DLD1 (cell line): Measurements from ENCODE around the gene PAPPA.

Source experiments
- in situ Hi-C: cut with HindIII; loops from 2 replicates; pipeline ENCODE4 v1.10.0; 2017; ENCODE audit warnings: low sequenced_read_pairs

PAPPA gene

GRCh38 chr9:116409129-116409528 lies 255.5 kb downstream of the PAPPA start:
- in situ Hi-C loops = no loop called here

GRCh38 chr9:116409638-116410037 lies 256.0 kb downstream of the PAPPA start:
- in situ Hi-C loops = no loop called here

GRCh38 chr9:116411506-116411905 lies 257.9 kb downstream of the PAPPA start:
- in situ Hi-C loops = no loop called here

- in situ Hi-C loops = no loop called here
Observed at GRCh38 chr9:116414374-116414773, 260.8 kb downstream of the PAPPA start.

- in situ Hi-C loops = no loop called here
Observed at GRCh38 chr9:116416421-116416820, 262.8 kb downstream of the PAPPA start.

- in situ Hi-C loops = no loop called here
Observed at GRCh38 chr9:116417464-116417863, 263.9 kb downstream of the PAPPA start.

GRCh38 chr9:116419181-116419580 lies 265.6 kb downstream of the PAPPA start:
- in situ Hi-C loops = no loop called here

- in situ Hi-C loops = no loop called here
Observed at GRCh38 chr9:116420993-116421538, 267.5 kb downstream of the PAPPA start.

GRCh38 chr9:116422119-116422979 lies 268.8 kb downstream of the PAPPA start:
- in situ Hi-C loops = no loop called here

GRCh38 chr9:116423149-116423548 lies 269.6 kb downstream of the PAPPA start:
- in situ Hi-C loops = no loop called here

- in situ Hi-C loops = no loop called here
Observed at GRCh38 chr9:116425244-116425643, 271.7 kb downstream of the PAPPA start.

GRCh38 chr9:116430849-116431248 lies 277.3 kb downstream of the PAPPA start:
- in situ Hi-C loops = no loop called here

- in situ Hi-C loops = no loop called here
Observed at GRCh38 chr9:116432051-116432450, 278.5 kb downstream of the PAPPA start.

- in situ Hi-C loops = no loop called here
Observed at GRCh38 chr9:116434314-116434713, 280.7 kb downstream of the PAPPA start.

GRCh38 chr9:116435706-116436105 lies 282.1 kb downstream of the PAPPA start:
- in situ Hi-C loops = no loop called here

GRCh38 chr9:116436121-116436520 lies 282.5 kb downstream of the PAPPA start:
- in situ Hi-C loops = no loop called here

- in situ Hi-C loops = no loop called here
Observed at GRCh38 chr9:116437411-116438370, 284.1 kb downstream of the PAPPA start.

- in situ Hi-C loops = no loop called here
Observed at GRCh38 chr9:116442528-116442927, 288.9 kb downstream of the PAPPA start.

- in situ Hi-C loops = no loop called here
Observed at GRCh38 chr9:116447934-116448333, 294.3 kb downstream of the PAPPA start.

GRCh38 chr9:116448431-116448830 lies 294.8 kb downstream of the PAPPA start:
- in situ Hi-C loops = no loop called here

GRCh38 chr9:116449949-116450348 lies 296.4 kb downstream of the PAPPA start:
- in situ Hi-C loops = no loop called here
